DND-41 (cell line): ENCODE measurements around the gene EPB41.
"Not testable (repeated sequence)": the region's sequence is repeated elsewhere in the genome, so short reads cannot be mapped to it uniquely, and the experiment has no call there.

Experiments
- ATAC-seq: fragments of 200-7000 bp; cut with Tn5 transposase; 3 replicates; pipeline ENCODE4 v1.9.1; 2021; ENCODE audit warnings: low read depth; ENCODE audit not compliant: insufficient read depth
- DNase-seq: peaks from one replicate; pipeline ENCODE4 v3.0.0-alpha.2; 2020
- H2AFZ ChIP-seq: 2 replicates; pipeline ENCODE4 v1.6.0; 2012; ENCODE audit warnings: low read depth, low read length
- H3K27ac ChIP-seq: 2 replicates; pipeline ENCODE4 v1.5.1; 2012; ENCODE audit warnings: low read length, inconsistent platforms
- H3K27me3 ChIP-seq: fragments of 200-600 bp; sonication (generic); 2 replicates; pipeline ENCODE4 v1.6.0; 2012; ENCODE audit warnings: low read length, mild to moderate bottlenecking, inconsistent platforms; ENCODE audit not compliant: insufficient read depth, poor library complexity
- H3K36me3 ChIP-seq: 2 replicates; pipeline ENCODE4 v1.5.1; 2012; ENCODE audit warnings: low read length, inconsistent platforms; ENCODE audit not compliant: insufficient read depth
- H3K4me1 ChIP-seq: 2 replicates; pipeline ENCODE4 v1.5.1; 2012; ENCODE audit warnings: mild to moderate bottlenecking, low read length; ENCODE audit not compliant: insufficient read depth
- H3K4me2 ChIP-seq: 2 replicates; pipeline ENCODE4 v1.6.0; 2012; ENCODE audit warnings: mild to moderate bottlenecking, moderate library complexity, low read length, inconsistent platforms; ENCODE audit not compliant: insufficient read depth
- H3K4me3 ChIP-seq, 2 experiments: fragments of 200-600 bp in 1 of 2; shearing (Covaris generic) in 1 of 2; 2 replicates each; pipeline ENCODE4 v1.5.1; 2012 to 2016; ENCODE audit warnings: inconsistent platforms in 2 of 2, low read length in 2 of 2, mild to moderate bottlenecking in 2 of 2, low read depth in 1 of 2, moderate library complexity in 1 of 2
- H3K79me2 ChIP-seq: 2 replicates; pipeline ENCODE4 v1.6.0; 2012; ENCODE audit warnings: low read length, inconsistent platforms; ENCODE audit not compliant: insufficient read depth
- H3K9ac ChIP-seq: 2 replicates; pipeline ENCODE4 v1.6.0; 2012; ENCODE audit warnings: low read depth, mild to moderate bottlenecking, inconsistent platforms, low read length, moderate library complexity
- H3K9me3 ChIP-seq: 2 replicates; pipeline ENCODE4 v1.5.1; 2012; ENCODE audit warnings: low read length, moderate library complexity, mild to moderate bottlenecking, inconsistent platforms; ENCODE audit not compliant: insufficient read depth, severe bottlenecking
- H4K20me1 ChIP-seq: 2 replicates; pipeline ENCODE4 v1.6.0; 2012; ENCODE audit warnings: low read length; ENCODE audit not compliant: insufficient read depth
- EZH2 ChIP-seq: IDR thresholded peaks from 3 replicates; pipeline ENCODE4 v1.6.1; 2012; ENCODE audit warnings: borderline replicate concordance, low read depth, mild to moderate bottlenecking, moderate library complexity, low read length, inconsistent platforms; ENCODE audit not compliant: severe bottlenecking
- TF ChIP-seq, protein P1 (sequence below): IDR thresholded peaks from 2 replicates; pipeline ENCODE4 v1.5.1; 2012; ENCODE audit warnings: borderline replicate concordance, low read length, moderate library complexity, mild to moderate bottlenecking; ENCODE audit not compliant: poor library complexity, severe bottlenecking; ENCODE audit errors: extremely low read depth

The EPB41 gene

DNA sequence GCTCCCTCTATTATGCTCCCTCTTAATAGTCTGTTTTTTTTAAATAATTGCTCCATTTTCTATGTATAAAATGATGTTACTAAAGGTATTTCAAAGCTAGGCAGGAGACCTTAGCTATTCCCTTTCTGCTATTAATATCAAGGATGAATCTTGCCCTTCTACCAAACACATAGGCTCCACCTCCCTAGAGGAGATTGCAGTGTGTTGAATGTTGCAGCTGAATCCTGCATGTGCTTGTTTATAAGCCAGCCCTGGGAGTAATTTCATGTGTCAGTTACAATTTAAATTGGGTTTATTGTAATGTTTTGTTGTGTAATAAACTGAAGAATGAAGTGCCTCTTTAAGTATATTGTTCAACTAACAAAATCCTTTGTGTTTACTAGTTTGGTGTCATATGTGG lies 143.3 kb downstream of the EPB41 start:
- H3K27me3 ChIP-seq: no peaks in the 10 kb centered on the region
- H4K20me1 ChIP-seq: no peaks in the 10 kb centered on the region
- H3K4me3 ChIP-seq: no peak overlapping the region
- H3K9me3 ChIP-seq: no peaks in the 10 kb centered on the region
- H3K27ac ChIP-seq: no peak overlapping the region
- no peak overlapping the region for H3K9ac ChIP-seq
- no peak for TF ChIP-seq EZH2
- TF ChIP-seq, protein P1, sequence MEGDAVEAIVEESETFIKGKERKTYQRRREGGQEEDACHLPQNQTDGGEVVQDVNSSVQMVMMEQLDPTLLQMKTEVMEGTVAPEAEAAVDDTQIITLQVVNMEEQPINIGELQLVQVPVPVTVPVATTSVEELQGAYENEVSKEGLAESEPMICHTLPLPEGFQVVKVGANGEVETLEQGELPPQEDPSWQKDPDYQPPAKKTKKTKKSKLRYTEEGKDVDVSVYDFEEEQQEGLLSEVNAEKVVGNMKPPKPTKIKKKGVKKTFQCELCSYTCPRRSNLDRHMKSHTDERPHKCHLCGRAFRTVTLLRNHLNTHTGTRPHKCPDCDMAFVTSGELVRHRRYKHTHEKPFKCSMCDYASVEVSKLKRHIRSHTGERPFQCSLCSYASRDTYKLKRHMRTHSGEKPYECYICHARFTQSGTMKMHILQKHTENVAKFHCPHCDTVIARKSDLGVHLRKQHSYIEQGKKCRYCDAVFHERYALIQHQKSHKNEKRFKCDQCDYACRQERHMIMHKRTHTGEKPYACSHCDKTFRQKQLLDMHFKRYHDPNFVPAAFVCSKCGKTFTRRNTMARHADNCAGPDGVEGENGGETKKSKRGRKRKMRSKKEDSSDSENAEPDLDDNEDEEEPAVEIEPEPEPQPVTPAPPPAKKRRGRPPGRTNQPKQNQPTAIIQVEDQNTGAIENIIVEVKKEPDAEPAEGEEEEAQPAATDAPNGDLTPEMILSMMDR: no peak
- peaks cover 25% of the 10 kb centered on the region for H3K36me3 ChIP-seq
- no peak overlapping the region for H2AFZ ChIP-seq
- DNase-seq (no peak), ATAC-seq (no peak)
- no peaks in the 10 kb centered on the region for H3K79me2 ChIP-seq
- no peaks in the 10 kb centered on the region for H3K4me1 ChIP-seq
- H3K4me2 ChIP-seq: no peak overlapping the region

DNA sequence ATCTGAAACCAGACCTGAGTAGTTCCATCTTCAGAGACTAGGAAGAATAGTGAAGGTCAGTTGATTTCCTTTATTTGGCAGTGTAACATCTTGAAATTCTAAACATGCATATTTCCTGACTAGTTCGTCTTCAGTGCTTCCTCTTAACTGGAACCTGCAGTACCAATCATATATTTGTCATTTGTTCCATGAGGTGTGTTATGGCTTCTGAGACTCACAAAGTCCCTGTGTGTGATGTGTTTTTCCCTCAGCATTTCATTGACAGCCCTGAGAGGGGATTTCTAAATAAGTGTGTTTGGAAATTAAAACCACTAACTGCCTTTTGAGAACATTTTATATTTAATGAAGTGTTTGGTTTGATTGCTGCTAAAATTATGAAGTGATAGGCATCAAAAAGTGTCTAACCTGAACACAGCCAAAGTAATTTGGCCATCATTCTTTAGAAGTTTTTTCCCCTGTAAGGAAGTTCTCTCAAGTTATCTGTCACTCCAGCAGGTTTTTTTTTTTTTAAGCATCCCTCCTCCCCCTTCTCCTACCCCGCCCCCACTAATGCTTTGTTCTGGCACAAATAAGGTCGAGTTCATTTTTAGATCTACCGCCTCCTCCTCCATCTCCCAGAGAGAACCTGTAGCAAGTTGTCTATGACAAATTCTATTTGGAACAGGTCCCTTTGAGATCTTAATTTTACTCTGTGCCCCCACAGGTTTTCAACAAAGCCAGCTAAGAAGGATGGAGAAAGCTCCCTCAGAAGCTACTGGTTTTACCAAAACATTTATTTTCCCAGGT lies 148.0 kb downstream of the EPB41 start:
- H3K4me1 ChIP-seq: no peaks in the 10 kb centered on the region
- H3K9me3 ChIP-seq: no peaks in the 10 kb centered on the region
- H4K20me1 ChIP-seq: no peaks in the 10 kb centered on the region
- peaks cover 24% of the 10 kb centered on the region; the same call in 1 of the 2 replicates for H3K36me3 ChIP-seq
- TF ChIP-seq, protein P1: no peak
- TF ChIP-seq EZH2: no peak
- ATAC-seq (no peak), DNase-seq (no peak)
- H3K4me3 ChIP-seq: no peak overlapping the region
- no peaks in the 10 kb centered on the region for H3K27me3 ChIP-seq
- no peak overlapping the region for H3K9ac ChIP-seq
- H3K27ac ChIP-seq: no peak overlapping the region
- no peak overlapping the region for H3K4me2 ChIP-seq
- no peak overlapping the region for H2AFZ ChIP-seq
- H3K79me2 ChIP-seq: no peaks in the 10 kb centered on the region

DNA sequence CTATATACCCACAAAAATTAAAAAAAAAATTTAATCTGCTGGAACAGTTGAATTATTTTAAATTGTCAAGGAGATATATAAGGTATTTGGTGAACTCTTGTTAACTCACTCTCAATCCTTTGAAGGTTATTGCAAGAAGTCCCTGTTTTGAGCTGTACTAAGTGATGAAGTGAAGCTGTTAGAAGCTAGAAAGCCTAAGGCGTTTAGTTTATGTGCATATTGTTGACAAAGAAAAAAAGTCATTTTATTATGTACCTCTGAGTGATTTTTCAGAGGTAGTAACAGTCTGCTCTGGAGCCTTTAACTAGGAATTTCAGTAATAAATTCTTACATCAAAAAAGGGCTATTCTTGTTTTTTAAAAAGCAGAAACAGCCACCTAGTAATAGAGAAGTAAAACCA lies 149.7 kb downstream of the EPB41 start:
- ATAC-seq: no peak
- H4K20me1 ChIP-seq: no peaks in the 10 kb centered on the region
- H3K27me3 ChIP-seq: no peaks in the 10 kb centered on the region
- no peak for DNase-seq
- H2AFZ ChIP-seq: no peak overlapping the region
- no peak overlapping the region for H3K27ac ChIP-seq
- peaks cover 25% of the 10 kb centered on the region; the same call in 1 of the 2 replicates for H3K36me3 ChIP-seq
- H3K4me1 ChIP-seq: no peaks in the 10 kb centered on the region
- H3K79me2 ChIP-seq: no peaks in the 10 kb centered on the region
- no peak overlapping the region for H3K4me2 ChIP-seq
- no peaks in the 10 kb centered on the region for H3K9me3 ChIP-seq
- no peak overlapping the region for H3K4me3 ChIP-seq
- no peak overlapping the region for H3K9ac ChIP-seq
- TF ChIP-seq, protein P1: no peak
- TF ChIP-seq EZH2: no peak

GRCh38 chr1:29077155-29077554 lies 162.8 kb downstream of the EPB41 start:
- Histone ChIP-seq H3K79me2 (no peaks in the 10 kb centered on the region), H3K9ac (no peak overlapping the region), H3K4me1 (no peaks in the 10 kb centered on the region), H3K27ac (no peak overlapping the region), H3K4me2 (no peak overlapping the region), H3K4me3 (no peak overlapping the region), H4K20me1 (no peaks in the 10 kb centered on the region), H3K27me3 (no peaks in the 10 kb centered on the region), H3K9me3 (no peaks in the 10 kb centered on the region), H2AFZ (no peak overlapping the region), H3K36me3 (peaks cover 8% of the 10 kb centered on the region)
- ATAC-seq (no peak), DNase-seq (no peak)
- TF ChIP-seq, protein P1: no peak
- TF ChIP-seq EZH2: no peak

DNA sequence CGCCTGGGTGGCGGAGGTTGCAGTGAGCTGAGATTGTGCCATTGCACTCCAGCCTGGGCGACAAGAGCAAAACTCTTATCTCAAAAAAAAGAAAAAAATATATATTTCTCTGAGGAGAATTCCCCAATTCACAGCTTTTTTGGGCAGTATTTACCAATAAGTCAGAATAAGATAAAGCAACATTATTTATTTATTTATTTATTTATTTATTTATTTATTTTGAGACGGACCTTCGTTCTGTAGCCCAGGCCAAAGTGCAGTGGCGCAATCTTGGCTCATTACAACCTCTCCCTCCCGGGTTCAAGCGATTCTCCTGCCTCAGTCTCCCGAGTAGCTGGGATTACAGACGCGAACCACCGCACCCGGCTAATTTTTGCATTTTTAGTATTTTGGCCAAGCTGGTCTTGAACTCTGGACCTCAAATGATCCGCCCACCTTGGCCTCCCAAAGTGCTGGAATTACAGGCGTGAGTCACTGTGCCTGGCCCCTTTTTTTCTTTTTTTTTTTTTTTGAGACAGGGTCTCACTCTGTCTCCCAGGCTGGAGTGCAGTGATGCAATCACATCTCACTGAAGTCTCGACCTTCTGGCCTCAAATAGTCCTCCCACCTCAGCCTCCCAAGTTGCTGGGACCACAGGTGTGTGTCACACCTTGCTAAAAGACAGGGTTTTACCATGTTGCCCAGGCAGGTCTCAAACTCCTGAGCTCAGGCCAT lies 165.7 kb downstream of the EPB41 start:
- H4K20me1 ChIP-seq, H3K4me2 ChIP-seq, H3K9ac ChIP-seq, H3K9me3 ChIP-seq, H3K4me1 ChIP-seq, H2AFZ ChIP-seq, H3K79me2 ChIP-seq, H3K27ac ChIP-seq, H3K36me3 ChIP-seq, DNase-seq, ATAC-seq, H3K27me3 ChIP-seq, H3K4me3 ChIP-seq: not testable (repeated sequence)
